ENCODE results near the gene APLNR. TPM values are rescaled to one million over a fixed set of nuclear protein-coding genes. Genes with fewer than 3 reads are reported as not detected.

The APLNR gene
- total and polyA plus RNA-seq, 10 of the 15 experiments (the other 5 are each of a cell fraction or from before 2014, with no cell fraction given): 0.11 TPM; not detected in 9

- TF ChIP-seq YBX1 (IDR thresholded peaks at IDR 0.05): no peak
- no peak for TF ChIP-seq MTA3 (IDR thresholded peaks at IDR 0.05; ENCODE audit: borderline replicate concordance, low read length)
- TF ChIP-seq BCL3 (IDR thresholded peaks at IDR 0.05; ENCODE audit: borderline replicate concordance, insufficient read depth, low read depth, low read length, poor library complexity, severe bottlenecking): no peak
- no peak for TF ChIP-seq PAX8 (IDR thresholded peaks at IDR 0.05)
- TF ChIP-seq ZBTB4 (CRISPR knock-in tag; IDR thresholded peaks at IDR 0.05): no peak
- TF ChIP-seq SP1 (IDR thresholded peaks at IDR 0.05; ENCODE audit: low read depth, low read length): no peak
- TF ChIP-seq CHD1 (IDR thresholded peaks at IDR 0.05; ENCODE audit: low read depth, low read length): no peak
- no peak for TF ChIP-seq ZSCAN29 (IDR thresholded peaks at IDR 0.05)
Observed at GRCh38 chr11:57262157-57262556, 25.1 kb upstream of the APLNR start (continued).
